HEK293 (cell line): ENCODE measurements around the gene TNNT2.

Source experiments
- YY1 ChIP-seq: fragments of 450-650 bp; formaldehyde crosslinking; IDR thresholded peaks from 2 replicates; pipeline ENCODE4 v1.5.1; 2018; ENCODE audit warnings: missing biosample characterization, missing genetic modification characterization
- ZBTB21 ChIP-seq: fragments of 450-650 bp; formaldehyde crosslinking; IDR thresholded peaks from 2 replicates; pipeline ENCODE4 v1.5.1; 2017; ENCODE audit warnings: missing biosample characterization, missing genetic modification characterization
- ZBTB44 ChIP-seq: fragments of 450-650 bp; IDR thresholded peaks from 2 replicates; pipeline ENCODE4 v1.5.1; 2018; ENCODE audit warnings: missing biosample characterization, mild to moderate bottlenecking, missing genetic modification characterization
- ZFHX2 ChIP-seq: fragments of 450-650 bp; formaldehyde crosslinking; conservative IDR thresholded peaks from 2 replicates; pipeline ENCODE4 v1.5.1; 2016; ENCODE audit warnings: missing biosample characterization, missing genetic modification characterization
- ZNF121 ChIP-seq: fragments of 450-650 bp; formaldehyde crosslinking; IDR thresholded peaks from 2 replicates; pipeline ENCODE4 v1.5.1; 2016; ENCODE audit warnings: missing biosample characterization, missing genetic modification characterization
- ZNF175 ChIP-seq: fragments of 450-650 bp; formaldehyde crosslinking; IDR thresholded peaks from 2 replicates; pipeline ENCODE4 v1.5.1; 2016; ENCODE audit warnings: missing biosample characterization, missing genetic modification characterization
- ZNF37A ChIP-seq: fragments of 450-650 bp; IDR thresholded peaks from 2 replicates; pipeline ENCODE4 v1.5.1; 2018; ENCODE audit warnings: missing biosample characterization, missing genetic modification characterization
- ZNF510 ChIP-seq: fragments of 450-650 bp; formaldehyde crosslinking; IDR thresholded peaks from 2 replicates; pipeline ENCODE4 v1.5.1; 2018; ENCODE audit warnings: mild to moderate bottlenecking, missing genetic modification characterization, missing biosample characterization; ENCODE audit not compliant: insufficient replicate concordance
- ZNF530 ChIP-seq: fragments of 450-650 bp; formaldehyde crosslinking; IDR thresholded peaks from 2 replicates; pipeline ENCODE4 v1.5.1; 2016; ENCODE audit warnings: low read depth, missing biosample characterization, missing genetic modification characterization
- ZNF580 ChIP-seq: fragments of 450-650 bp; formaldehyde crosslinking; IDR thresholded peaks from 2 replicates; pipeline ENCODE4 v1.5.1; 2016; ENCODE audit warnings: missing biosample characterization, missing genetic modification characterization
- ZNF624 ChIP-seq: fragments of 450-650 bp; formaldehyde crosslinking; IDR thresholded peaks from 2 replicates; pipeline ENCODE4 v1.5.1; 2017; ENCODE audit warnings: missing biosample characterization, missing genetic modification characterization
- TF ChIP-seq, protein P1 (sequence below): fragments of 450-650 bp; formaldehyde crosslinking; optimal IDR thresholded peaks from 2 replicates; pipeline ENCODE3; 2016; ENCODE audit warnings: missing biosample characterization, mild to moderate bottlenecking, missing genetic modification characterization
- TF ChIP-seq, protein P2 (sequence below): fragments of 450-650 bp; formaldehyde crosslinking; IDR thresholded peaks from 2 replicates; pipeline ENCODE4 v1.5.1; 2016; ENCODE audit warnings: missing biosample characterization, missing genetic modification characterization
- TF ChIP-seq, protein P3 (sequence below): fragments of 450-650 bp; formaldehyde crosslinking; IDR thresholded peaks from 2 replicates; pipeline ENCODE4 v1.5.1; 2016; ENCODE audit warnings: missing biosample characterization, missing genetic modification characterization

- TF ChIP-seq, protein P1, sequence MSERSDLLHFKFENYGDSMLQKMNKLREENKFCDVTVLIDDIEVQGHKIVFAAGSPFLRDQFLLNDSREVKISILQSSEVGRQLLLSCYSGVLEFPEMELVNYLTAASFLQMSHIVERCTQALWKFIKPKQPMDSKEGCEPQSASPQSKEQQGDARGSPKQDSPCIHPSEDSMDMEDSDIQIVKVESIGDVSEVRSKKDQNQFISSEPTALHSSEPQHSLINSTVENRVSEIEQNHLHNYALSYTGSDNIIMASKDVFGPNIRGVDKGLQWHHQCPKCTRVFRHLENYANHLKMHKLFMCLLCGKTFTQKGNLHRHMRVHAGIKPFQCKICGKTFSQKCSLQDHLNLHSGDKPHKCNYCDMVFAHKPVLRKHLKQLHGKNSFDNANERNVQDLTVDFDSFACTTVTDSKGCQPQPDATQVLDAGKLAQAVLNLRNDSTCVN (tag by site-specific recombination) = no peak
- TF ChIP-seq ZBTB44 (no peak), ZNF510 (no peak), ZNF121 (no peak), ZFHX2 (tag by site-specific recombination) (no peak), ZNF37A (tag by site-specific recombination) (no peak), ZNF580 (no peak), ZNF624 (no peak), ZNF530 (tag by site-specific recombination) (no peak), YY1 (no peak), ZBTB21 (tag by site-specific recombination) (no peak), ZNF175 (tag by site-specific recombination) (no peak)
- TF ChIP-seq, protein P2, sequence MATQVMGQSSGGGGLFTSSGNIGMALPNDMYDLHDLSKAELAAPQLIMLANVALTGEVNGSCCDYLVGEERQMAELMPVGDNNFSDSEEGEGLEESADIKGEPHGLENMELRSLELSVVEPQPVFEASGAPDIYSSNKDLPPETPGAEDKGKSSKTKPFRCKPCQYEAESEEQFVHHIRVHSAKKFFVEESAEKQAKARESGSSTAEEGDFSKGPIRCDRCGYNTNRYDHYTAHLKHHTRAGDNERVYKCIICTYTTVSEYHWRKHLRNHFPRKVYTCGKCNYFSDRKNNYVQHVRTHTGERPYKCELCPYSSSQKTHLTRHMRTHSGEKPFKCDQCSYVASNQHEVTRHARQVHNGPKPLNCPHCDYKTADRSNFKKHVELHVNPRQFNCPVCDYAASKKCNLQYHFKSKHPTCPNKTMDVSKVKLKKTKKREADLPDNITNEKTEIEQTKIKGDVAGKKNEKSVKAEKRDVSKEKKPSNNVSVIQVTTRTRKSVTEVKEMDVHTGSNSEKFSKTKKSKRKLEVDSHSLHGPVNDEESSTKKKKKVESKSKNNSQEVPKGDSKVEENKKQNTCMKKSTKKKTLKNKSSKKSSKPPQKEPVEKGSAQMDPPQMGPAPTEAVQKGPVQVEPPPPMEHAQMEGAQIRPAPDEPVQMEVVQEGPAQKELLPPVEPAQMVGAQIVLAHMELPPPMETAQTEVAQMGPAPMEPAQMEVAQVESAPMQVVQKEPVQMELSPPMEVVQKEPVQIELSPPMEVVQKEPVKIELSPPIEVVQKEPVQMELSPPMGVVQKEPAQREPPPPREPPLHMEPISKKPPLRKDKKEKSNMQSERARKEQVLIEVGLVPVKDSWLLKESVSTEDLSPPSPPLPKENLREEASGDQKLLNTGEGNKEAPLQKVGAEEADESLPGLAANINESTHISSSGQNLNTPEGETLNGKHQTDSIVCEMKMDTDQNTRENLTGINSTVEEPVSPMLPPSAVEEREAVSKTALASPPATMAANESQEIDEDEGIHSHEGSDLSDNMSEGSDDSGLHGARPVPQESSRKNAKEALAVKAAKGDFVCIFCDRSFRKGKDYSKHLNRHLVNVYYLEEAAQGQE (tag by site-specific recombination) = no peak
- TF ChIP-seq, protein P3, sequence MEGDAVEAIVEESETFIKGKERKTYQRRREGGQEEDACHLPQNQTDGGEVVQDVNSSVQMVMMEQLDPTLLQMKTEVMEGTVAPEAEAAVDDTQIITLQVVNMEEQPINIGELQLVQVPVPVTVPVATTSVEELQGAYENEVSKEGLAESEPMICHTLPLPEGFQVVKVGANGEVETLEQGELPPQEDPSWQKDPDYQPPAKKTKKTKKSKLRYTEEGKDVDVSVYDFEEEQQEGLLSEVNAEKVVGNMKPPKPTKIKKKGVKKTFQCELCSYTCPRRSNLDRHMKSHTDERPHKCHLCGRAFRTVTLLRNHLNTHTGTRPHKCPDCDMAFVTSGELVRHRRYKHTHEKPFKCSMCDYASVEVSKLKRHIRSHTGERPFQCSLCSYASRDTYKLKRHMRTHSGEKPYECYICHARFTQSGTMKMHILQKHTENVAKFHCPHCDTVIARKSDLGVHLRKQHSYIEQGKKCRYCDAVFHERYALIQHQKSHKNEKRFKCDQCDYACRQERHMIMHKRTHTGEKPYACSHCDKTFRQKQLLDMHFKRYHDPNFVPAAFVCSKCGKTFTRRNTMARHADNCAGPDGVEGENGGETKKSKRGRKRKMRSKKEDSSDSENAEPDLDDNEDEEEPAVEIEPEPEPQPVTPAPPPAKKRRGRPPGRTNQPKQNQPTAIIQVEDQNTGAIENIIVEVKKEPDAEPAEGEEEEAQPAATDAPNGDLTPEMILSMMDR = no peak
These were observed 26.6 kb upstream of the TNNT2 start for GRCh38 chr1:201404055-201404454.
